ENCODE measurements around the gene CCBE1. TPM values are rescaled to one million over a fixed set of nuclear protein-coding genes. Genes with fewer than 3 reads are reported as not detected.

CCBE1 gene
- total RNA-seq, 1 experiment from 2014 or later, result not detected

GRCh38 chr18:59498506-59499086, 198.6 kb downstream of the CCBE1 start:
- DNase-seq (ENCODE audit: low spot score), result no peak

DNA sequence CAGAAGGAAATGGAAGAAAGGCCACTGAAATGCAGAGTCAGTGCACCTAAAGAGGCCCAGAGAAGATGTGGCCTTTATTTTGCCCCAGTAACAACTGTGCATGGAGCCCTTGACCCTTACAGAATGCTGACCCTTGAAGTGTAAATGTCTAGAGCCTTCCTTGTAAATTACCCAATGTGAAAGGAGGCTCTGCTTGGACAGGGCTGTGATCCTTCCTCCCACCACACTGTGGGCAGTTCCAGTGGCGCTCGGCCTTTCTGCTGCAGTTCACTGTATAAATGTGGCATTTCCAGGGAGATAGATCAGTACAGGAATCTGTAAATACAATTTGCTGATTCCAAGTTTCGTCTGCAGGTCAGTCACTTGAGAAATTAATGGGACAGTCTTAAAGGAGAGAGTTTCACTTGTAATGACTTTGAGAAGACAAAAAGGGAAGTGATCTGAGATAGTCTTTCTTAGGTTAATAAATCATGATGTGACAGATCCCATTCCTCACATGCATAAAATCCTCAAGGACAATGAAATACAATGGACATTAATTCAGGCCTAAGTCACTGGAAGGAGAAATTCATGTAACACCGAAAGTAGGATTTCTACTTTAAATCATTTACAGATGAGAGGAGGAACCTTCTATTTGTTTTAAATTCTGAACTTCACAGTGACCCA, 204.3 kb downstream of the CCBE1 start:
- no peak for DNase-seq (ENCODE audit: low spot score)

- DNase-seq (ENCODE audit: low spot score), result no peak
These were observed 208.3 kb downstream of the CCBE1 start for GRCh38 chr18:59488899-59489298.

GRCh38 chr18:59485382-59485781, 211.8 kb downstream of the CCBE1 start:
- DNase-seq (ENCODE audit: low spot score), result no peak

DNA sequence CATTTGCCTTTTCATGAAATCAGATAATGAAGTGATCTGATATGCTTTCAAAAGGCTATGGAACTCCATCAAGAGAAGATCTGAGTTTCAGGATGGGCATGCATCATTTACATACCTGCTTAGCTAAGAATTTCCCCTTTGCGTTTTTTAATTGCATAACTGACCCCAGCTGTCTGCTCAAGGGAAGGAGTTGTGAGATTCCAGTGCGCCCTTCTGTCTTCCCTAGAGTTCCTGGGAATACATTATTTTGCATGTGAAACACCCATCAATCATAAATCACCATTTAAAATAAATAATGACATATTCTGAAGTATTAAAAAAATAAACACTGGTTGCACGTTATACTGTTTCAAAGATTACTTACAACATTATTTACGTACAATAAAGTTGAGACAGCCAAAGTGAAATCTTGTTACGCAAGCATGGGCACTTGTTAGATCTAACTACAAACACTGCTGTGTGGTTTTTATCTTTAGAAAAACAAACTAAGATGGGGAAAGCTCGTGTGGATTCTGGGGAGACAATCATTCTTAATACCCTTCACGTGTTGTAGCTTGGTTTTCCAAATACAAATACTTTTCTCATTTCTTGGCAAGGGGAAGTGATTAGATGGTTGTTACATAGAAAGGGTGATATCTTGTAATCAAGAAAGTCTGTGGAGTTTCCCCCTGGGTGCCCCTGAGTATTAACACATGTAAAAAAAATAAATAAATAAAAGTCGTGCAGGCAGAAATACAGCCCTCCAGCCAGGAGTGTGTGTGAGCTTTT, 212.5 kb downstream of the CCBE1 start:
- DNase-seq (ENCODE audit: low spot score), result no peak

GRCh38 chr18:59484131-59484530, 213.1 kb downstream of the CCBE1 start:
- no peak for DNase-seq (ENCODE audit: low spot score)

GRCh38 chr18:59481436-59481835, 215.8 kb downstream of the CCBE1 start:
- DNase-seq (ENCODE audit: low spot score), result no peak

DNA sequence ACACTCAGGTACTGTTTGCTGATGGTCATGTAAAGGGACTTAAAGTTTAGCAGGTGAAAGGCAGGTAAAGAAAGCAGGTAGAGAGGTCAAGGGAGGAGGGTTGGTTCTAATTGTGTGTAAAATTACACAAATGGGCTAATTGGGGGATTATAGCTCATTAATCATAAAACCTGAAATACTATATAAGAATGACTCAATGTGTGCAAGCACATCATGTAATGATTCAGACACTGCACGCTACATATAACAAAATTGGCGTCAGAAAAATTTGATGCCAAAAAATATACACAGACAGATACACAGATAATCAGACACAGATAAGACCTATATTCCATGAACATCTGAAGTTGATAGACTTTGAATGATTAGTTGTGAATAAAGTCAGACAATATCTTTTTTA, 217.4 kb downstream of the CCBE1 start:
- no peak for DNase-seq (ENCODE audit: low spot score)

- no peak for DNase-seq (ENCODE audit: low spot score)
These were observed 218.6 kb downstream of the CCBE1 start for GRCh38 chr18:59478591-59478990.

DNA sequence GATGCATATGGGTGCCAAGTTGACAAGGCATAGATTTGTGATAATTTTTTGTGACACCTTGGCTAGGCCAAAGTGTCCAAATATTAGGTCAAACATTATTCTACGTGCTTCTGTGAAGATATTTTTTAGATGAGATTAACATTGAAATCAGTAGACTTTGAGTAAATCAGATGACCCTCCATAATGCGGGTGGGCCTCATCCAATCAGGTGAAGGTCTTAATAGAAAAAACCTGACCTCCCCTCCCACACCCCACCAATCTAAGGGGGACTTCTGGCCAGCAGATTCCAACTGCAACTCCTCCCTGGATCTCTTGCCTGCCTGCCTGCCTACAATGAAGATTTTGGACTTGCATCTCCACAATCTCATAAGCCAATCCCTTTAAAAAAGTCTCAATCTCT, 219.4 kb downstream of the CCBE1 start:
- DNase-seq (ENCODE audit: low spot score), result no peak

- DNase-seq (ENCODE audit: low spot score), result no peak
These were observed 226.6 kb downstream of the CCBE1 start for GRCh38 chr18:59470561-59471121.

DNA sequence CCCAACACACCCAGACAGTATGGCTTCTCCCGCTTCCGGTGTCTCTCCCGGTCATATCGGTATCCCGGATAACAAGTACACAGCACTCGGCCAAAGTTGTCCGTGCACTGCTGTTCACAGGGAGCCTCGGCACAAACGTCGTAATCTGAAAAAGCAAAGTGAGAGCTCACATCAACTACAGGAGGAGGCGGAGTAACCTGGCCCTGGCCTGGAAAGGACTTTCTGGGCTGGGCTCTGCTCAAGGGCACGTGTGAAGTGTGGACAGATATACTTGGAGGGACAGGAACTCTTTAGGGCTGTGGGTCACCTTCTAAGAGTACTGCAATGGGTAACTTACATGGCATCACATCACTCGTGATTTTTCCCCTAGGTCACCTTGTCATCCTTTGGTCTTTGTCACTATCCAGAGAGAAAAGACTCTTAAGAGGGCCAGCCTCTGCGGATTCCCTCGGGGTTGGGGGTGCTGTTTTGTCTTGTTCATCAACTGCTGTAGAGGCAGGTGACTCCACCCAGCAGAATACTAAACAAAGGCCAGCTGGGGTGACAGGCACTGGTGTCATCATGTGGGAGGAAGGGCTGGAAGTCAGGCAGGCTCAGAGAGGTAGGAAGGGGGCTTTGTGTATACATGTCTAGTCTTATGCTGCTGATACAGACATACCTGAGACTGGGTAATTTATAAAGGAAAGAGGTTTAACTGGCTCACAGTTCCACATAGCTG, 227.6 kb downstream of the CCBE1 start:
- no peak for DNase-seq (ENCODE audit: low spot score)

DNA sequence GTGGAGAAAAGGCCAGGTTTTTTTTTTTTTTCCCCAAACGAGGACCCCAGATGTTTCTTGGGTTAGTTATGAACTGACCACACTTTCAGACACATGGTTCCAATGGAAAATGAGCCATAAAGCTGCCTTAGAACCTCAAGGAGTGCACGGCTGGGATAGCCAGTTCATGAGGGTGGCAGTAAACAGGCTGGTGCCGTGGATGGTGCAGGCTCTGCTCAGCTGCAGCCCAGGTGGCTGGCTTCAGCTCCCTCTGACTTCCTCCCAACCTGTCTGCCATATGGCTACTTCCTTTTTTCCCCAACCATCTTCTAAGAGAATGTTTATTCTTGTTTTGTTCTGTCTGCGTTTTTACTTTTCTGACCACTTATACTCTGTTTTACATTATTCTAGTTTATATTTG, 228.4 kb downstream of the CCBE1 start:
- DNase-seq (ENCODE audit: low spot score), result no peak

DNA sequence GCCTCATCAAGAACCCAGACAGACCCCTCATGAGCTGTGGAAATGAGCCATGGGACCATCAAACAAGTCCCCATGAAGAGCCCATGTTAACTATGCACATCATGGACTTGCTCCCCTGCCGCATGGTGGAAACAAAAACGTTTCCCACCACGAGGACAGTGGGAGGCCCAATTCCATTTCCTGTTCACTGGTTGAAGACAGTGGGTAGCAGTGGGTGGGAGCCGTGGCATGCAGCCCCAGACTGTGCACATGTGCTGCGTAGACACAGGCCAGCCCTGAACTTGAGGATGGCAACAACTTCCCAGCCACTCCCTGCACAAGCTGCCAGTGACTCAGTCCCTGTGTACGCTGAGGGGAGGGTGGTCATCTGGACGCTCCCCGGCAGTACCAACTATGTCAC, 229.7 kb downstream of the CCBE1 start:
- no peak for DNase-seq (ENCODE audit: low spot score)

DNA sequence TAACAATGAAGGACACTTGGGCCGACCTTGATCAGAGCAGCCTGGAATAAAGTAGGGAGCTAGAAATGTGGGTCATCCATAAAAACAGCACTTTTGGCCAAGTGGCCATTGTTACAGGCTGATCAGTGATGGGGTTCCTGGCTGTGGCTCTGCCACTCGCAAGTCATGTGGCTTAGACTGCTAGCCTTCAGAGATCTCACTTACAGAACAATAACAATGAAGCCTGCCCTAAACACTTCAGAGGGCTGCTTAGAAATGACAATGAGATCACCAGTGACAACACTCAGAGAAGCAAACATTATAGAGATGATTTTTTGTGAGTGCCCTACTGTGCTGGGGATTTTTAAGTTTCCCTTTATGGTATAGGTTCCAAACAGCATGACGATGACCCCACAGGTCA, 230.2 kb downstream of the CCBE1 start:
- no peak for DNase-seq (ENCODE audit: low spot score)

- DNase-seq (ENCODE audit: low spot score), result no peak
These were observed 232.7 kb downstream of the CCBE1 start for GRCh38 chr18:59464486-59464885.

DNA sequence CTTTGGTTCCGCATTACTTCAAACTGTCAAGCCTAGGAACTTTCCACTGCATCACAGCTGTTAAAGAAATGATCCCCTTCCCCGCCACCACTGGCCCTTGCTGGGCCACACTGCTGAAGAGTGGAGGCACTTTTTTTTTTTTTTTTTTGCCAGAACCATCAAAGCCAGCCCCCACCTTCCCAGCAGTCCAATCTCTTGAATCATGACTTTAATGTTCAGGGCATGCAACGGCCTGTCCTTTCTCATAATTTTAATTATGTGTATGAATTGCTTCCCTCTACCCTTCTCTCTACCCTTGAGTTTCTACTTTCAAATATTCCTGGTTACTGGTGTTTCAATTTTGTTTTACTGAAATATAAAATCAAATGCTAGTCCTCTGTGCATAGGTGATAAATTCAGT, 236.1 kb downstream of the CCBE1 start:
- DNase-seq (ENCODE audit: low spot score), result no peak

DNA sequence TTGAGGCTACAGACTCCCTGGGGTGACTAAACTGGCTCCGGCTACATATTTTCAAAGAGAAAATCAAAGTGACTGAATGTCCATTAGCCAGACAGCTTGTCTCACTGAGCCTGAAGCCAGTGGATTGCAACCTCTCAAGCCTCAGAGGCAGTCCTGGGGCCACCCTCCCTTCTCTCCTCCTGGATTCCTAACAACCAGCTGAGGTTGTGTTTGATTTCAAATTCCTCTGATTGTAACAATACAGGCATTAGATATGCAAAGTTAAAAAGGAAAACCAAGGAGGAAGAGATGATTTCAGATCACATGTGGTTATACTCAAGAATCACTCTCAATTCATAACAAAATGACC, 237.2 kb downstream of the CCBE1 start:
- no peak for DNase-seq (ENCODE audit: low spot score)

GRCh38 chr18:59459369-59460071, 237.7 kb downstream of the CCBE1 start:
- DNase-seq (ENCODE audit: low spot score), result peak; percentile 11

DNA sequence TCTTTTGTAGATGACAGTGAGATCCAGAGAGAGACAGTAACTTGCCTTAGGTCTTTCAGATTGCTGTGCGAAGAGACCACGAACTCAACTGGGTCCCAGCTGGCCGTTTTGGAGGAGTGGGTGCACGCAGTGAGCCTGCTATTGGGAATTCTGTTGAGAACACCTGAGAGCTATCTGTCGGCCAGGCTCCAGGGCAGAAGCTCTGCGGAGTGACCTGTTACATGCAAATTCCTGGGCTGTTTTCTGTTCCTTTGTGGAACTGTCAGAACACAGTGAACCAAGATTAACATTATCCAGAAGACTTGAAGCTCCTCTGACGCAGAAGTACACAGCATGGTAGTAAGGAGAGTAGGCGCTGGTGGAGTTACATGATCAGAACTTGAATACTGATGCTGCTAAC, 238.6 kb downstream of the CCBE1 start:
- DNase-seq (ENCODE audit: low spot score), result no peak

GRCh38 chr18:59456657-59457056, 240.6 kb downstream of the CCBE1 start:
- DNase-seq (ENCODE audit: low spot score), result no peak

Data from HT-29 (cell line).